Measurements from ENCODE around the gene SLC39A11. TPM values are rescaled to one million over a fixed set of nuclear protein-coding genes. Genes with fewer than 3 reads are reported as not detected.

SLC39A11 gene
- total RNA-seq, 2 experiments from 2014 or later, result 25.6 to 51.5 TPM

GRCh38 chr17:72644492-72644891 lies 448.0 kb downstream of the SLC39A11 start:
- Histone ChIP-seq H3K4me3 (ENCODE audit: low read depth, low read length, poor library complexity, severe bottlenecking) (no peak overlapping the region), H3K79me2 (ENCODE audit: insufficient read depth, low read depth, low read length) (no peaks in the 10 kb centered on the region), H3K36me3 (ENCODE audit: insufficient read depth, low read length) (no peaks in the 10 kb centered on the region), H2AFZ (ENCODE audit: low read length) (no peak overlapping the region), H3K9me3 (ENCODE audit: low read length) (no peaks in the 10 kb centered on the region), H3K9me2 (ENCODE audit: insufficient read depth, low read length) (no peaks in the 10 kb centered on the region), H4K20me1 (ENCODE audit: insufficient read depth, low read length) (no peaks in the 10 kb centered on the region), H3K4me1 (ENCODE audit: insufficient read depth, low read length, poor library complexity, severe bottlenecking) (no peaks in the 10 kb centered on the region), H3K4me2 (ENCODE audit: low read length) (no peak overlapping the region), H3K27ac (ENCODE audit: low read depth, low read length, poor library complexity, severe bottlenecking) (no peak overlapping the region)
- ChIA-PET POLR2A (no interaction called here), CTCF (ENCODE audit: unreplicated experiment) (interaction anchor here (0.6 kb wide), 1 partner anchor 24 kb away, joined by 4 read pairs; no protein-coding TSS in a partner anchor)
- TF ChIP-seq CTCF (conservative IDR thresholded peaks at IDR 0.05; ENCODE audit: low read length) (no peak), EZH2phosphoT487 (IDR thresholded peaks at IDR 0.05; ENCODE audit: borderline replicate concordance, low read depth, low read length) (no peak)
- DNase-seq (ENCODE audit: low spot score), result no peak
- intact Hi-C loops (cut with micrococcal nuclease; ENCODE audit: unreplicated experiment), result no loop called here
- no TSS peak for BruUV-seq (replicated peaks)

GRCh38 chr17:72643575-72644216 lies 448.8 kb downstream of the SLC39A11 start:
- ChIA-PET POLR2A (interaction anchor here (0.5 to 1.3 kb wide), 2 partner anchors 9 to 626 kb away, joined by 3 read pairs; no protein-coding TSS in a partner anchor), CTCF (ENCODE audit: unreplicated experiment) (no interaction called here)
- H3K9me2 ChIP-seq (ENCODE audit: insufficient read depth, low read length), result no peaks in the 10 kb centered on the region
- H2AFZ ChIP-seq (ENCODE audit: low read length), result no peak overlapping the region
- no peak overlapping the region for H3K4me3 ChIP-seq (ENCODE audit: low read depth, low read length, poor library complexity, severe bottlenecking)
- H4K20me1 ChIP-seq (ENCODE audit: insufficient read depth, low read length), result no peaks in the 10 kb centered on the region
- H3K9me3 ChIP-seq (ENCODE audit: low read length), result no peaks in the 10 kb centered on the region
- no peak for TF ChIP-seq EZH2phosphoT487 (IDR thresholded peaks at IDR 0.05; ENCODE audit: borderline replicate concordance, low read depth, low read length)
- no peak for TF ChIP-seq CTCF (conservative IDR thresholded peaks at IDR 0.05; ENCODE audit: low read length)
- intact Hi-C loops (cut with micrococcal nuclease; ENCODE audit: unreplicated experiment), result no loop called here
- no peak overlapping the region for H3K27ac ChIP-seq (ENCODE audit: low read depth, low read length, poor library complexity, severe bottlenecking)
- H3K36me3 ChIP-seq (ENCODE audit: insufficient read depth, low read length), result no peaks in the 10 kb centered on the region
- H3K4me1 ChIP-seq (ENCODE audit: insufficient read depth, low read length, poor library complexity, severe bottlenecking), result no peaks in the 10 kb centered on the region
- H3K4me2 ChIP-seq (ENCODE audit: low read length), result no peak overlapping the region
- H3K79me2 ChIP-seq (ENCODE audit: insufficient read depth, low read depth, low read length), result no peaks in the 10 kb centered on the region
- DNase-seq (ENCODE audit: low spot score), result no peak
- no TSS peak for BruUV-seq (replicated peaks)

- no peaks in the 10 kb centered on the region for H3K36me3 ChIP-seq (ENCODE audit: insufficient read depth, low read length)
- H3K27ac ChIP-seq (ENCODE audit: low read depth, low read length, poor library complexity, severe bottlenecking), result no peak overlapping the region
- intact Hi-C loops (cut with micrococcal nuclease; ENCODE audit: unreplicated experiment), result no loop called here
- no peak overlapping the region for H3K4me3 ChIP-seq (ENCODE audit: low read depth, low read length, poor library complexity, severe bottlenecking)
- H3K9me3 ChIP-seq (ENCODE audit: low read length), result no peaks in the 10 kb centered on the region
- H3K79me2 ChIP-seq (ENCODE audit: insufficient read depth, low read depth, low read length), result no peaks in the 10 kb centered on the region
- ChIA-PET CTCF (ENCODE audit: unreplicated experiment) (no interaction called here), POLR2A (interaction anchor here (0.6 to 1.3 kb wide), 6 partner anchors 9 to 271 kb away, joined by 3 to 5 read pairs (median 3); no protein-coding TSS in a partner anchor)
- H2AFZ ChIP-seq (ENCODE audit: low read length), result no peak overlapping the region
- DNase-seq (ENCODE audit: low spot score), result no peak
- H3K4me2 ChIP-seq (ENCODE audit: low read length), result no peak overlapping the region
- no peak for TF ChIP-seq CTCF (conservative IDR thresholded peaks at IDR 0.05; ENCODE audit: low read length)
- TF ChIP-seq EZH2phosphoT487 (IDR thresholded peaks at IDR 0.05; ENCODE audit: borderline replicate concordance, low read depth, low read length), result no peak
- no peaks in the 10 kb centered on the region for H4K20me1 ChIP-seq (ENCODE audit: insufficient read depth, low read length)
- BruUV-seq (replicated peaks), result no TSS peak
- no peaks in the 10 kb centered on the region for H3K4me1 ChIP-seq (ENCODE audit: insufficient read depth, low read length, poor library complexity, severe bottlenecking)
- H3K9me2 ChIP-seq (ENCODE audit: insufficient read depth, low read length), result no peaks in the 10 kb centered on the region
Measured at GRCh38 chr17:72642720-72643119, 449.8 kb downstream of the SLC39A11 start.

Data from OCI-LY7 (cell line).